B cell (primary cell): ENCODE results near the gene CSNK2B. TPM values are rescaled to one million over a fixed set of nuclear protein-coding genes. Genes with fewer than 3 reads are reported as not detected.
A peak's percentile ranks its signal among the peaks of the same experiment; 100 is the strongest.

Experiments
- ATAC-seq: fragments of 200-7000 bp; cut with Tn5 transposase; one replicate; pipeline ENCODE4 v1.10.0; 2021; ENCODE audit warnings: low read depth, mild to moderate bottlenecking, moderate number of reproducible peaks, moderate library complexity
- CTCF ChIA-PET: fragments of 350-600 bp; sonication (Branson Sonifier 250); formaldehyde crosslinking; loops from one replicate; lab custom pipeline; 2021; ENCODE audit warnings: antibody characterized with exemption, inconsistent platforms; lab: Charles Lee
- POLR2A ChIA-PET: fragments of 350-600 bp; sonication (Branson Sonifier 250); formaldehyde crosslinking; loops from one replicate; lab custom pipeline; 2021; ENCODE audit warnings: antibody characterized with exemption; lab: Charles Lee
- DNase-seq: peaks from one replicate; pipeline ENCODE4 v3.0.0; 2013
- H2AFZ ChIP-seq: 2 replicates; pipeline ENCODE4 v1.6.1; 2012; ENCODE audit warnings: mild to moderate bottlenecking, low read depth, low read length; ENCODE audit not compliant: insufficient read depth, poor library complexity, severe bottlenecking
- H3K27ac ChIP-seq, 2 donors: 1 replicate in 1 of 2; 2 replicates in 1 of 2; pipeline ENCODE4 v1.5.1; 2012 to 2013; ENCODE audit warnings: low read length in 2 of 2, mild to moderate bottlenecking in 2 of 2, moderate library complexity in 1 of 2
- H3K27me3 ChIP-seq, 4 experiments: fragments of 200-600 bp in 1 of 4; sonication (generic) in 1 of 4; replicated peaks in 1 of 4; 1 replicate in 2 of 4; 2 replicates in 2 of 4; pipeline versions ENCODE4 v1.6.1 to v1.7.0; 2013 to 2016; ENCODE audit warnings: low read length in 3 of 4, mild to moderate bottlenecking in 2 of 4, mixed read lengths in 1 of 4, moderate library complexity in 1 of 4; ENCODE audit not compliant: insufficient read depth in 4 of 4, control insufficient read depth in 3 of 4; ENCODE audit errors: control extremely low read depth in 1 of 4
- H3K36me3 ChIP-seq, 2 experiments: replicated peaks in 1 of 2; 1 replicate in 1 of 2; 2 replicates in 1 of 2; pipeline versions ENCODE4 v1.6.1 to v1.7.1; 2013; ENCODE audit warnings: low read length in 1 of 2; ENCODE audit not compliant: insufficient read depth in 2 of 2, control insufficient read depth in 1 of 2; ENCODE audit errors: control extremely low read depth in 1 of 2, extremely low read depth in 1 of 2
- H3K4me1 ChIP-seq, 2 donors: fragments of 200-600 bp in 1 of 2; sonication (generic) in 1 of 2; 1 replicate in 1 of 2; 2 replicates in 1 of 2; pipeline versions ENCODE4 v1.5.1 to v1.6.1; 2013 to 2017; ENCODE audit warnings: low read length in 2 of 2; ENCODE audit not compliant: control insufficient read depth in 2 of 2, insufficient read depth in 2 of 2
- H3K4me2 ChIP-seq: replicated peaks from 2 replicates; pipeline ENCODE3; 2012; ENCODE audit warnings: mild to moderate bottlenecking, low read depth, low read length; ENCODE audit not compliant: poor library complexity, severe bottlenecking
- H3K4me3 ChIP-seq, 5 experiments: fragments of 200-600 bp in 1 of 5; sonication (generic) in 1 of 5; 1 replicate in 3 of 5; 2 replicates in 2 of 5; pipeline versions ENCODE4 v1.5.1 to v1.7.0; 2011 to 2016; ENCODE audit warnings: low read length in 4 of 5, mild to moderate bottlenecking in 4 of 5, low read depth in 2 of 5, control low read depth in 1 of 5, moderate library complexity in 1 of 5; ENCODE audit not compliant: insufficient read depth in 1 of 5; ENCODE audit errors: control extremely low read depth in 1 of 5, extremely low read depth in 1 of 5
- H3K79me2 ChIP-seq: fragments of 200-600 bp; sonication (generic); one replicate; pipeline ENCODE4 v1.6.0; 2016; ENCODE audit warnings: low read length; ENCODE audit not compliant: control insufficient read depth, insufficient read depth
- H3K9ac ChIP-seq: fragments of 200-600 bp; sonication (generic); 2 replicates; pipeline ENCODE4 v1.6.1; 2017; ENCODE audit warnings: mild to moderate bottlenecking, low read length, moderate library complexity
- H3K9me3 ChIP-seq, 3 donors: one replicate each; pipeline versions ENCODE4 v1.6.1 to v1.7.1; 2013; ENCODE audit warnings: low read length in 2 of 3; ENCODE audit not compliant: control insufficient read depth in 2 of 3, insufficient read depth in 1 of 3; ENCODE audit errors: control extremely low read depth in 1 of 3
- H4K20me1 ChIP-seq: 2 replicates; pipeline ENCODE4 v1.6.0; 2012; ENCODE audit warnings: mild to moderate bottlenecking, low read length; ENCODE audit not compliant: insufficient read depth, control insufficient read depth, poor library complexity, severe bottlenecking
- H3K27ac Mint-ChIP-seq: one replicate; pipeline ENCODE4 v1.8.0; 2021; ENCODE audit warnings: mixed read lengths
- H3K27me3 Mint-ChIP-seq: one replicate; pipeline ENCODE4 v1.8.0; 2021; ENCODE audit warnings: mixed read lengths
- H3K4me1 Mint-ChIP-seq: one replicate; pipeline ENCODE4 v1.8.0; 2021; ENCODE audit warnings: mixed read lengths
- H3K4me3 Mint-ChIP-seq: one replicate; pipeline ENCODE4 v1.8.0; 2021; ENCODE audit warnings: mixed read lengths
- H3K9me3 Mint-ChIP-seq: one replicate; pipeline ENCODE4 v1.8.0; 2022; ENCODE audit warnings: mixed read lengths; ENCODE audit not compliant: insufficient read depth
- EZH2 ChIP-seq: IDR thresholded peaks from 2 replicates; pipeline ENCODE4 v1.6.1; 2012; ENCODE audit warnings: borderline replicate concordance, low read depth, mild to moderate bottlenecking, moderate library complexity, low read length; ENCODE audit not compliant: insufficient read depth, poor library complexity, severe bottlenecking
- WGBS: methylation state at CpG from one replicate; pipeline ENCODE4 v1.1.5; 2013; ENCODE audit warnings: missing lambda C conversion rate; ENCODE audit not compliant: insufficient coverage; 5-methylcytosine and 5-hydroxymethylcytosine counted together
- intact Hi-C: fragments of 100-400 bp; cut with micrococcal nuclease; formaldehyde crosslinking; loops from one replicate; pipeline ENCODE4 v1.10.0; 2022
- polyA plus RNA-seq: library from polyadenylated mRNA; depleted of rRNA; stranded (reverse); fragments of >200 nt; gene quantifications from 2 replicates; pipeline ENCODE4 v1.2.3, GENCODE V29; 2012
- total RNA-seq, 2 donors: library from RNA; stranded (reverse); fragments of 120-200 nt in 1 of 2; gene quantifications; 1 replicate in 1 of 2; 2 replicates in 1 of 2; pipeline versions ENCODE4 v1.2.3 to v1.2.4, GENCODE V29; 2013 to 2022
- TF ChIP-seq, protein P1 (sequence below): fragments of 200-600 bp; IDR thresholded peaks from one replicate; pipeline ENCODE4 v1.8.0; 2022; ENCODE audit warnings: antibody characterized with exemption, mild to moderate bottlenecking

The CSNK2B gene
- total and polyA plus RNA-seq, 2 donors (not counting 1 experiment from before 2014, with no cell fraction given): 142 to 146 TPM

DNA sequence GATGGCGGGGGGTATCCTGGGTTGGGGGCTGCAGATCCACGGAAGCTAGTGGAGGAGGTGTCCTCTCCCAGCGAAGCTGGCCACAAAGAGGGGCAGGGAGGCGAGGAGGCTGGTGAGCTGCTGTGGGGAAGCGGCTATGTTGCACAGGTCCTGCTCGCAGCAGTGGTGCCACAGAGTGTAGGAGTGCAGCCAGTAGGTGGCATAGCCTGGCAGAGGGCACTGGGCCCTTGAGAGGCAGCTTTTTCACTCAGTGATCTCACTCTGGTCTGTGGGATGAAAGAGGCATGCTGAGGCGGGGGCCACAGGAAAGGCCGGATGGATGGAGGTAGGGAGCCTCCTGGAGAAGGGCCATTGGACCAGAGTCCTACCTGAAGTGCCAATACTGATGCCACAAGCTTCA lies 46.4 kb downstream of the CSNK2B start:
- DNase-seq: peak; percentile 54
- H3K4me3 Mint-ChIP-seq: no peak overlapping the region
- H4K20me1 ChIP-seq: no peaks in the 10 kb centered on the region
- H3K27ac ChIP-seq: no peak overlapping the region
- TF ChIP-seq, protein P1, sequence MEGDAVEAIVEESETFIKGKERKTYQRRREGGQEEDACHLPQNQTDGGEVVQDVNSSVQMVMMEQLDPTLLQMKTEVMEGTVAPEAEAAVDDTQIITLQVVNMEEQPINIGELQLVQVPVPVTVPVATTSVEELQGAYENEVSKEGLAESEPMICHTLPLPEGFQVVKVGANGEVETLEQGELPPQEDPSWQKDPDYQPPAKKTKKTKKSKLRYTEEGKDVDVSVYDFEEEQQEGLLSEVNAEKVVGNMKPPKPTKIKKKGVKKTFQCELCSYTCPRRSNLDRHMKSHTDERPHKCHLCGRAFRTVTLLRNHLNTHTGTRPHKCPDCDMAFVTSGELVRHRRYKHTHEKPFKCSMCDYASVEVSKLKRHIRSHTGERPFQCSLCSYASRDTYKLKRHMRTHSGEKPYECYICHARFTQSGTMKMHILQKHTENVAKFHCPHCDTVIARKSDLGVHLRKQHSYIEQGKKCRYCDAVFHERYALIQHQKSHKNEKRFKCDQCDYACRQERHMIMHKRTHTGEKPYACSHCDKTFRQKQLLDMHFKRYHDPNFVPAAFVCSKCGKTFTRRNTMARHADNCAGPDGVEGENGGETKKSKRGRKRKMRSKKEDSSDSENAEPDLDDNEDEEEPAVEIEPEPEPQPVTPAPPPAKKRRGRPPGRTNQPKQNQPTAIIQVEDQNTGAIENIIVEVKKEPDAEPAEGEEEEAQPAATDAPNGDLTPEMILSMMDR: peak; percentile 42
- TF ChIP-seq EZH2: no peak
- no peaks in the 10 kb centered on the region for H3K9me3 Mint-ChIP-seq
- CTCF ChIA-PET: interaction anchor here (0.7 to 3.3 kb wide), 14 partner anchors 9 to 211 kb away, joined by 3 to 17 read pairs (median 4); partner anchors contain the start of genes ABHD16A, DDAH2, MSH5 and ZBTB12
- no peaks in the 10 kb centered on the region for H3K79me2 ChIP-seq
- H3K9me3 ChIP-seq: no peaks in the 10 kb centered on the region
- no peak overlapping the region for H2AFZ ChIP-seq
- POLR2A ChIA-PET: interaction anchor here (0.6 kb wide), 3 partner anchors 29 to 138 kb away, joined by 3 to 13 read pairs (median 7); no protein-coding TSS in a partner anchor
- H3K4me3 ChIP-seq: no peak overlapping the region
- no peak overlapping the region for H3K27ac Mint-ChIP-seq
- intact Hi-C loops: no loop called here
- H3K4me1 Mint-ChIP-seq: peaks cover 14% of the 10 kb centered on the region
- H3K4me2 ChIP-seq: no peak overlapping the region
- H3K4me1 ChIP-seq: peaks cover 10 to 16% of the 10 kb centered on the region in 2 donors
- H3K36me3 ChIP-seq: no peaks in the 10 kb centered on the region
- WGBS: 70% methylated on average over 8 of the region's 8 CpGs
- peaks cover 3% of the 10 kb centered on the region for H3K27me3 Mint-ChIP-seq
- peaks cover 0 to 6% (median 0%) of the 10 kb centered on the region in 4 experiments for H3K27me3 ChIP-seq
- no peak overlapping the region for H3K9ac ChIP-seq
- ATAC-seq: peak; percentile 71

DNA sequence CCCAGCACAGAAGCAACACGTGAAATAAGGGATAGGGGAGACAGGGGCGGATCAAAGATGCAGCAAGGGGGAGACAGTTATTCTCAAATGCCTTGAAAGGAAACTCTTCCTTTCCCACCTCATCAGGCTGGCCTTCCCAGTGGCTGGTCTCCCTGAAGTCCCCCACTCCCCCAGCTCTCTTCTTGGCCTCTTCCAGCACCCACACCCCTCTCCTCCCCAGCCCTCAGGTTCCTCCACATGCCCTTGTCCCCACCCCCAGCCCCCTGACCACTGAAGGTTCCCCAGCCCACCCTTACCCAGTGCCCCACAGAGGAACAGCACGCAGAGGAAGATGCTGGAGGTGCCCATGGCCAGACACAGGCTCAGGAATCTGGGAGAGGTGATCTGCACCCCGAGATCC lies 47.6 kb downstream of the CSNK2B start:
- ChIA-PET POLR2A (no interaction called here), CTCF (interaction anchor here (1.8 to 3.3 kb wide), 2 partner anchors 56 to 101 kb away, joined by 3 to 10 read pairs; no protein-coding TSS in a partner anchor)
- intact Hi-C loops: no loop called here
- H3K9me3 Mint-ChIP-seq: no peaks in the 10 kb centered on the region
- Histone ChIP-seq H2AFZ (no peak overlapping the region), H3K4me1 (peaks cover 10 to 16% of the 10 kb centered on the region in 2 donors), H4K20me1 (no peaks in the 10 kb centered on the region), H3K4me2 (no peak overlapping the region), H3K36me3 (no peaks in the 10 kb centered on the region), H3K27me3 (peaks cover 0 to 6% (median 0%) of the 10 kb centered on the region in 4 experiments), H3K9ac (no peak overlapping the region), H3K9me3 (no peaks in the 10 kb centered on the region), H3K27ac (no peak overlapping the region), H3K79me2 (no peaks in the 10 kb centered on the region), H3K4me3 (no peak overlapping the region)
- TF ChIP-seq, protein P1: no peak
- no peak for TF ChIP-seq EZH2
- H3K4me1 Mint-ChIP-seq: peaks cover 14% of the 10 kb centered on the region
- no peak overlapping the region for H3K4me3 Mint-ChIP-seq
- no peak overlapping the region for H3K27ac Mint-ChIP-seq
- H3K27me3 Mint-ChIP-seq: peaks cover 3% of the 10 kb centered on the region
- WGBS: 84% methylated on average over 4 of the region's 4 CpGs
- no peak for DNase-seq
- ATAC-seq: no peak
